NCI-H128 (cell line): ENCODE results near the gene SMIM20.
A peak's percentile ranks its signal among the peaks of the same experiment; 100 is the strongest.
"Not testable (repeated sequence)": the region's sequence is repeated elsewhere in the genome, so short reads cannot be mapped to it uniquely, and the experiment has no call there.

Experiments used
- DNase-seq: peaks from one replicate; lab custom pipeline; 2025; ENCODE audit not compliant: unreplicated experiment; lab: John Stamatoyannopoulos, UW

The SMIM20 gene

DNA sequence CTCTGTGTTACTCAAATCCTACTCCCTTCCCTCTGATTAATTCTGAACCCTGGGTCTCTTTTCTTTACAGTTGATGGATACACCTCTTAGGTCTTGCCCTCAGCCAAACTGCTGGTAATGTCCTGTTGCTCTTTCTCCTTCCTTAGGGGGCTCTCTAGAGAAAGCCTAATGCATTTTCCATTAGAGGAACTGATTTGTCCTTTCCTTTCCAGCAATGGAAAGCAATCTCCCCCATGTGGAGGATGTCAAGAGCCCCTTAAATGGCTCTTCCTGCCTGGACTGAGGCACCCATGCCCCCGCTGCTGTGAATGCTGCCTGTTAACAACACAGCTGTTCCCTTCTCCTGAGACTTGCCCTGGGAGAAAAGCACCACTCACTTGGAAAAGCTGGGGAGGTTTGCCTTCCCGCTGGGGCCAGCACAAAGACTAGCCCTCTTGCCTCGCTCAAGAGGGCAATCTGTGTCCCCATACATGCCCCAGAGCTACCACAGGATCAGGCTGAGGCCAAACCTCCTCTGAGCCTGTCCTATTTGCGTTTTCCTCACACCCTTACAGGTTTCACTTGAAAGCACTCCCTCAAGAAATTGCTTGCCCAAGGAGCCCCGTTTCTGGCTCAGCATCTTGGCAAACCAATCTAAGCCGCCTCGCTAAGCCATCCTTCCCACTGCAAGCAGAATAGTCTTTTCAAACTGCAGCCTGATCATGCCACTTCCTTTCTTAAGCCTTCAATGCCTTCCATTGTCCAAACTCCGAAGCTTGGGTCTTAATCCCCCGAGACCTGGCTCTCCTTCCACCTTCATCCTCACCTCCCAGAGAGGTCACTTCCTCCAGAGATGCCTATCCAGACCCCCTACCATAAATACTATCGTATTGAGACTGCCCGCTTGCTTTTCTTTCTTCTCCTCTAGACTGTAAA is 23.2 kb upstream of the SMIM20 start:
- peak; percentile 22 for DNase-seq

DNA sequence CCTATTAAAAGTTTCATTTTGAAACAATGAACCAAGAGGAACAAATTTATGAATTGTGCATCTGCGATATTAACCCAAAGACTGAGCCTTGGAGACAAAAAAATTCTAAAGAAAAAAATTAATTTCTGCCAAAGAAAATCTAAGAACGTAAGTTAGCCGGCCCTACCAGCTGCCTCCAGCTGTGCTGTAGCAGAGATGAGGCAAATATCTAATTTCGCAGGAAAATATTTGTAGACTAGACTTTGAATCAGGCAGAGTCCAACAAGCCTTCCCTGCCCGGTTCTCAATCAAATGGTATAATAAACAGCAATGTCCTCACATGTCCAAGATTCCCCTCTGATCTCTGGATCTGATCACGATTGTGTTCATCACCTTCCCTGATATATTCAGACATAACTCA is 21.2 kb upstream of the SMIM20 start:
- DNase-seq: no peak

DNA sequence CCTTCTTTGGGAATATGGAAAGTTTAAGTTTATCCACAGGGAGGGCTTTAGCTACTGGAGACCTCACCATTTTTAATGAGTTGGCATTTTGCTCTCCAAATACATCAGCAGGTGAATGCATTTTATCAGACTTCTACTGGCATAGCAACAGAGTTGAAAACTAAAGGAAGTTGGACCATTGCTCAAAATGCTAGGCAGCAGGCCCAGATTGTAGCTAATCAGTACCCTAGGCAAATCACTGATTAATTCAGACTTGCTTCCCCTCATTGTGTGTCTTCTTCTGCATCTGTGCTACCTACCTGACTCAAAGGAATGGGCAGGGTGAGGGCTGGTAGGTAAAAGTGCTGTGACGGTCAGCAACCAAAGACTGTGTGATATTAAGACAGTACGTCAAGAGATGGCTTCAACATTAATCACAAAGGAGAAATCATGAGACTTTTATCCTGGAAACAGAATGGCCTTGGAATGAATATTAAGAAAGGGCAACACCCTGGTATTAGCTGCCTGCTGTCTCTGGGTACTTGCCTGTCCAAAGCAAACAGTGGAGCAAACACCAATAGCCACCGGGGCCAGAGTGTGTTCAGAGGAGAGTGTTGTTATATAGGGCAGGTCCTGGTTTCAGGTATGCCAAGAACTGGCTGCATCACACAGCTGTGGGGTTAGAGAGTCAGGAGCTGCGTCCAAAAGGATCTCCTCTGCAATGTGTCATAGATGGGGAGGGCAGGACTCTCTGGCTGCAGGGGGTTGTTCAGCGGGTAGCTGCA is 17.1 kb upstream of the SMIM20 start:
- DNase-seq: no peak

DNA sequence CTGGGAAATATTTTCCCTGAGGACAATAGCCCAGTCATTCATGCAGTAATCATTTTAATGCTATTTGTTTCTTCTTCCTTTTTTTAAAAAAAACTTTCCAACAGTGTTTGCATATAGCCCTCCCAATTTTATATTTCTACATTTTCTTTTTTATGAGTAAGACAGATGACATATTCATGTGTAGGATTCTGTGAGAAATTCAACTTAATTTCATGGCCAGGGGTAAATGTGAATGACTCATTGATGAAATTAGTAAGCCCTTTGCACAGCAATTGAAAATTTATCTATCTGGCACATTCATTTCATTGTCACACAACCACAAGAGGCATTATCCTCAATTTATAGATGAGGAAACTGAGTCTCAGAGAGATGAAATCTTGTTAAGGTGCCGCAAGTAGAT is 13.7 kb upstream of the SMIM20 start:
- no peak for DNase-seq

DNA sequence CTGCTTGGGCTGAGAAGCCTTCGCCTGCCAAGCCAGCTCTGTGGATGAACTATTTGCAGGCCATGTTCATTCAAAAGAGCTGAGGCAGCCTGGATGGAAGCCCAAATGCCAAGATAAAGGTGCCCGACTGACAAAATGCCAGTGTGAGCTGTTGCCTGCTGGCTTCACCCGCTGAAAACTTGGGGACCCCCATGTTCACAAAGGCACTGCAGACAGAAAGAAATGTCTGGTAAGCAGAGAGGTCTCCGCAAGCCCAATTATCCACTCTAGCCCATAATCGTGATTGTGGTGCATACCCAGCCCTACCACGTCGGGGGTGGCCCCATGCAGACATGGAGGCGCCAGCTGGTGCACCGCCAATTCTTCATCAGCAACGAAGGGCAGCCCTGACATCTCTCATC is 13.0 kb upstream of the SMIM20 start:
- DNase-seq: no peak

DNA sequence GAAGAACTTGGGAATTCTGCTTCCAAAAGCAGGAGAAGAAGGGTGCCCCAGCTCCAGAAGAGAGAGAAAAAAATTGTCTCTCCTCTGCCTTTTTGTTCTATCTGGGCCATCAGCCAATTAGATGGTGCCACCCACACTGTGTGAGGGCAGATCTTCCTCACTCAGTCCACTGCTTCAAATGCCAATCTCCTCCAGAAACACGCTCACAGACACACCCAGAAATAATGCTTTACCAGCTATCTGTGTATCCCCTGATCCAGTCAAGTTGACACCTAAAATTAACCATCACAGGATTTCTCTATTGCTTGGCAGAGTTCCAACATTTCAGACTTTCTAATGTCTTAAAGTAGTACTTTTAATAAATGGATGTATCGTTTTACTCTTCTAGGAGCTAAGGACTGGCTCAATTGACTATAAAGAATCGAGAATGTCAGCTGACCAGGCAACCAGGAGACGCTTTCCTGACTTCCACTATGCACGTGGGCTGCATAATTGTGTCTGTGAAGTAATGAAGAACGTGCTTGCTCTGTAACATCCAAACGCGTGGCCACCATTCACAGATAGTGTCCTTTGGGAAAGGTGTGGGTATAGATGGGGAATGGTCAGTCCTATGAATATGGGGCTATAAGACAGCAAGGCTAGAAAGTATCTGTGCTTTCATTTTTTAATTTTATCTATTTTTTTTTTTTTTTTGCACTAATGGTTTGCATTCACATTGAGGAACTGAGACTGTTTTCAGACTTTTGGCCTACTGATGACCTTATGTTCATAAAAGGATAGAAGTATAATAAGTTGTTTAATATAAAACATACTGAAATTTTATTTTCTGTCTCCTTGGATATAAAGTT is 9.9 kb upstream of the SMIM20 start:
- DNase-seq: no peak

DNA sequence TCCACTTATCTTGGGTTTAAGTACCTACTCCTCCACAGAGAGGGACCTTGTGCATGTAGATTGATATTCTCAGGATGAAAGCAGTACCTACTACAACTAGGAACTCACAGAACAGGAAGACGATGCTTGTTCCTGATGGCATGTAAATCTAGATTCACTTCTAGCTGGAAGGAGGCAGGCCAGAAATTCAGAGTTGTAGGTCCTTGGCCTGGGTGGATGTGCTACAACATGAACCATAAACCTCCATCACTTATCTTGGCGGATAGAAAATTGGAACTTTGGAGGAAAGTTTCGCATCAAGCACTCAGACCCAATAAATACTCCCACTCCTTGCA is 9.3 kb upstream of the SMIM20 start:
- no peak for DNase-seq

DNA sequence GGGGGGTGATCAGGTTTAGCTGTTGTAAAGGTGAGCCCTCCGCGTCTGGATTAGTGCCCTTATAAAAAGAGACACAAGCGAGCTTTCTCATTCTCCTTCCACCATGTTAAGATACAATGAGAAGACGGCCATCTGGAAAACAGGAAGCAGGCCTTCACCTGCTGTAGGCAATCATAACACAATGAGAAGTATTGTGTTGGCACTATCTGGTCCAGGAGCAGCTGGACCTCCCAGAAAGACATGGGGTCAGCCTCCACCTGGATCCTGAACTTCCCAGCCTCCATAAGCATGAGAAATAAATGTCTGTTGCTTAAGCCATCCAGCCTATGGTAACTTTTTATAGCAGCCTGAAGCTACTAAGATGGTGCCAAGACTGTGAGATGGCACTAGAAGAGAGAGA is 8.6 kb upstream of the SMIM20 start:
- no peak for DNase-seq

DNA sequence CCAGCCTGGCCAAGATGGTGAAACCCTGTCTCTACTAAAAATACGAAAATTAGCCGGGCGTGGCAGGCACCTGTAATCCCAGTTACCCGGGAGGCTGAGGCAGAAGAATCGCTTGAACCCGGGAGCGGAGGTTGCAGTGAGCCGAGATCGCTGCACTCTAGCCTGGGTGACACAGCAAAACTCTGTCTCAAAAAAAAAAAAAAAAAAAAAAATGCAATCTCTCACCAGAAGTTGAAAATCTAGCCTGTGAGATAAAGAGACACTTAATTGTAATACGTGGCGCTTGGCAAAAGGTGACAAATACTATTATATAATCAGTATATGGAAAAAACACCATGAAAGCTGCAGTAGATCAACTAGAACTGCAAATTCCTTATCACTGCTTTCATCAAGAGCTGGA is 7.9 kb upstream of the SMIM20 start:
- DNase-seq: not testable (repeated sequence)

DNA sequence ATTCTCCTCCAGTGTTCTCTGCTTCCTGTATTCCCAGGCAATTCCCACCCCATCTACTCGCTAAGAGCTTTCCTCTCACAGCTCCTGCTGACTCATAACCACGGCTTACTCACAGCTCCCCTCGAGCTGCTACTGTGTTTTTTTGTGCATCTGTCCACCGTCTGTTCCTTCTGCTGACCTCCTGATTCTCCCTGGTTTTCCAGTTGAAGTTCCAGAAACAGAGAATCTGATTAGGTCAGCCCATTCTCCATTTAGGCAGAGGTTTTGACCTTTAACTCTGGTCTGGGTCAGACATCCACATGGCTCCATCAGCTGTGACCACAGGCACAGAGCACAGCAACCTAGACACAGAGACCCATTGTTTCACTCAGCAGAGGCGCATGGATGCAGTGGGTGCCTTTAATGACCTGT is 5.5 kb upstream of the SMIM20 start:
- DNase-seq: no peak

DNA sequence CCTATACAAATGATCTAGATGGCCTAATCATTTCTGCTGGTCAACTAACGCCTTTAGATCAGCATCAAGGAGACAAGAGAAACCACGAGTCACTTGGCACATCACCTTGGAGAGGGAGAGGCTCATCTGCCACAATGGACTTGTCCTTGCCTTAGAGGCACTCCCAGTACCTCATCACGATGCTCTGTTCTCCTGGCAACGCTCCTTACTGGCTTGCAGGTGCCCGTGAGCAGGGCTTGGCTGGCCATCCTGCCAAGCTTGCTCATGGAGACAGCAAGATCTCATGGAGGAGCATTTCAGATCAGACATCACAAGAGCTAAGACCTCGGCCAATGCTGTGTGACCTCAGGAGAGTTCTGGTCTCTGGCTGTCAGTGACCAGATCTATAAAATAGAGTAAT is 2.7 kb upstream of the SMIM20 start:
- no peak for DNase-seq

DNA sequence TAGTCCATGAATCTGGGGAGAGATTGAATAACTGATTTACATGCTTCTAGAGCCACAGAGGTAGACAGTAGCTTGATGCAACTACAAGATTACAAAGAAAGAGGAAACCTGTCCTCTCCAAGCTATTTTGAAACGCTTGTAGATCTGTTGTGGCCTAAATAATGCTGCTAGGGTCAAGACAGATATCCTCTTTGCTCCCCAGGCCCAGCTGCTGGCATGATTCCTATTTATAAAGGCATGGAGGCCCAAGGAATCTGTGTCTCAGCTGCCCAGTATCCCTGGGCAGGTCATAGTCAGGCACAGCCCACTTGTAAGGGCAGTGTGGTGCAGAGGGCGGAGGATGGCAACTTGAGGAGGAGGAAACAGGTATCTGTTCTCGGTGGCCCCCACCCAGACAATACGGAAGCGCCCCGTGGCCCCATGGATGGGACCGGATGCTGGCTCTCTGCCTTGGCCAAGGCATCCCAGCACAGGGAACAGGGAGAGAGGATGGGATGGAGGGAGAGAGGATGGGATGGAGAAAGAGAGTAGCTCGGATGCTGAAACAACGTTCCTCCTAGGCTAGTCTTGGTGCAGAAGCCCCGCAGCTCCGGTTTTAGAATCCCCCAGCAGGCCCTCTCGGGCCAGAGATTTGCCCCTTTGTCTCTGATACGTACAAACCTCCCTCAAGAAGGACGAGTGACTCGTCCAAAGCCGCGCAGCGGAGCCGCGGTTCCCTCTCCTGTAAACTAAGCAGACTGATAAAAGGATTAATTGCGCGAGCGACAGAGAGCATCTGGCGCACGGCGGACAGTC is 767 bp upstream of the SMIM20 start:
- DNase-seq: no peak

DNA sequence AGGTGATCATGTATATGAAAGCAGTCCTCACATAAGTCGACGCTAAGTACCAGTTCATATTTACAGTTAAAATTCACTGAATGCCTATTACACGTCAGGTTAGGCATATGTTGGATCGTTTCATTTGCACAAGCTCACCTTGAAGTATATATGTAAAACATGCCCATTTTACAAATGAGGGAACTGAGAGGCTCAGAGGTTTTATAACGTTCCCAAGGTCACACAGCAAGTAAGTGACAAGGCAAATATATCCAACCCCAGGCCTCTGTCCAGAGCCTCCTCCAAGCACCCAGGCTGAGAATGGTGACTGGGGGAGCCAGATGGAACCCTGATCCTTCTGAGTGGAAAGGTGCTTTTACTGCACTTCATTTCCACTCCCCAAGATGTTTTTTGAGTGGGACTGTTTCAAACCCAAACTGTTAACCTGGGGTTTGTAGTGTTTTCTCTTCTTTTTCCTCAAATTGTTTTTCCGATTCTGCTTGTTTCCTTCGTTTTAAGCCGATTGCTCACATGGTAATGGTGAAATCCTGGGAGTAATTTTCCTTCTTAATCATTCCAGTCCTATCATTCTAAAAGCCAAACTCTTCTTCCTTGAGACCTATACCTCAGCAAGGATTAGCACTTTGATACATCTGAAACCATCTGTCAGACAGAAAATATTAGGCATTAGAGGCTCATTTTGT is 791 bp downstream of the SMIM20 start:
- DNase-seq: no peak

DNA sequence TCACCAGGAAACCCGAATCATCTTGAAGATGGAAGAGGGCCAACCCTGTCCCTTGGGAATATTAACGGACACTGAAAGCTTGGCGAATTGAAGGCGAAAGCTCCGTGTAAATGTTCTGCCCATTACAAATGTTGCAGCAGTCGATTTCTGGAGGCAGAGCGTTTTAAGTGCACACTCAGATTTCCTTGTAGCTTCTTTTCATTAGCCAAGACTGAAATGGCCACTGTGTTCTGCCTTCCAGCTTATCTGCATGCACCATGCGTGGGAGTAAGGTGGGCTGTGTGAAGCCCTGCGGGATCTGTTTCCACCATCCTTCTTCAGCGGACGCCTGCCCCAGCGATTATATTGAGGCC is 1.3 kb downstream of the SMIM20 start:
- no peak for DNase-seq

DNA sequence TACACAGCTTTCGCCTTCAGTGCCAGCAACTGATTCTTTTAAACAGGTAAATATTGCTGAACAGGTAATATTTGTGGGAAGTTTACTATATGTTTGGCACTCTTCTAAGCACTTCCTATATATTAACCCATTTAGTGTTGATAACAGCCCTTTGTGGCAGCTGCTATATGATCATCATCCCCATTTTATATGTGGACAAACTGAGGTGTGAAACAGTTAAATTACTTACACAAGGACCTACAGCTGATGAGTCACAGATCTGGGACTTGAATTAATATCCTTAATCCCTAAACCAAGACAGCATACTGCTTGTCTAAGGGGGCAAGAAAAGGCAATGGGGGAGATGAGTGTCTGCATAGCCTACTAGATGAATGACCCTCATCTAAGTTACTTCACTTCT is 2.9 kb downstream of the SMIM20 start:
- DNase-seq: no peak

DNA sequence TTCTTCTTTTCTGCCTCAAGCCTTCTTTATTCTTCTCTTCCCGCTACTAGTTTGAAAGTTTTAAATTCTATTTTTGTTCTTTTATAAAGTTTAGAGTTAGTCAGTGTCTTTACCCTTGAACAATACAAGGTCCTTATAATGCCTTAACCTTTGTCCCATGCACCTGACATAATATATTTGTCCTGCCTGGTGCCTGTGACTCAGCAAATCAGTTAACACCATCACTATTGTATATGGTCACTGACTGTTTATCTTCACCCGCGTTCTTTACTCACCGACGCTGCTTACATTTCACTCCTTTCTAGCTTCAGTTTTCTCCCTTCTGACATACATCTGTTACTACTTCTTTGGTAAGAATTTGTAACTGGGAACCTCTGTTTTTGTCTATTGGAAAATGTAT is 5.7 kb downstream of the SMIM20 start:
- no peak for DNase-seq

DNA sequence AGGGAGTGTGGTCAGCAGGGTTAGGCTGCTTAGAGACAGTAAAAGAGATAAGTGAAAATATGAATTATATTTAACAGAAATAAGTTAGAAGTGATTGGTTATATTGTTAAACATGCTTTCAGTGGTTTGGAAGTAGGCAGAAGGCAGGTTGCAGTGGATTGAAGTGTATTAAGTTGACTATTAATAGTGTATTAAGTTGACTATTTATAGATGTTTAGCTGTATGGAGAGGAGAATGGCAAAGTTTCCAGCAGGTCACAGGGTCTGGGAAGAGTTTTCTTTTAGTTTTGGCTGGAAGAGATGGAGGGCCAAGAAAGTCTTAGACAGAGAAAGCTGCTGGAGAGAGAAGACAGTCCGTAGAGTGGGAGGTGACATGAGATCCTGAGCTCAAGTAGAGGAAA is 7.9 kb downstream of the SMIM20 start:
- no peak for DNase-seq

DNA sequence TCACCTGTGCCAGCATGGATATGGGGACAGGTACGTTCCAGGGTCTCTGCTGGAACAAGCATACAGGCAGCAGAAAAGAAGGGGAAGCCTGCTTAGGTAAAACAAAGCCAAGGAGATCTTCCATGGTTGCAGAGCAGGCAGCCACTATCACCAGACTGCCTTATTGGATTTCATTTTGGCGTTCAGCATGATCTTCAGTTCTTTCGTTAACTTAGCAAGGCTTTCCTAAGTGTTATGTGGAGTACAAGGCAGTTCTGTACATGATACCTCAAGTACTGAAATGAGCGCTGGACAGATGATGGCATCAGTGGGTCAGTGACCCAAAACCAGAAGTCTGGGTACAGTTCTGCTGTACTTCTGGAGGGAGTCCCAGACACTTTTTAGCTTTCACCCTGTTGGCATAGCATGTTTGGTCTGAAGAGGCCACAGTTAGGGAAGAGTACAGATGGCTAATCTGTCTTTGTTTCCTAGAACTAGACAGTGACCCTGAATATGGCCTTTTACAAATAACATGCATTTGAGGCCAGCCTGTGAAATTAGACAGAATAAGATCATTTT is 8.9 kb downstream of the SMIM20 start:
- DNase-seq: no peak

DNA sequence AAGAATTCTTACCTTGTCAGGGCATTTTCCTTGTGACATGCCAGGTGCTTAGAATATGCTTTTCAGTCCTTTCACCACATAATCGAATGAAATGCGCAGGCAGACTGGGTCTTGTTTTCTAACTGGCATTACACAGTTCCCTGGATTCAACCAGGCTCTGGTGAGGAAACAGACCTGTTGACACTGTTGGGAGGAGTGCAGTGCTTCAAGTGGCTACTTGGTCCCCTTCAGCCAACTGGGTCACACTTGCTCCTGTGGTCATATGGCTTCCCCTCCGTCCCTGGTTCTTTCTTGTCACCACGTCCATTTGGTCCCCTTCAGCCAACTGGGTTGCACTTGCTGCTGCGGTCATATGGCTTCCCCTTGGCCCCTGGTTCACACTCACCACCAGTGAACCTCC is 9.7 kb downstream of the SMIM20 start:
- DNase-seq: no peak
